Activated naive CD8-positive, alpha-beta T cell treated with anti-CD3 and anti-CD28 coated beads, Interleukin-2, amount 10 ng/mL, durations not matched to agents 7 days and 5 days (primary cell): ENCODE measurements around the gene OGFR. TPM values are rescaled to one million over a fixed set of nuclear protein-coding genes. Genes with fewer than 3 reads are reported as not detected.

Experiments
- ATAC-seq: fragments of 150-1000 bp; cut with Tn5 transposase; one replicate; pipeline ENCODE4 v1.10.0; 2021; ENCODE audit warnings: low read depth, moderate library complexity
- POLR2A ChIA-PET: fragments of 350-600 bp; sonication (Branson Sonifier 250); formaldehyde crosslinking; loops from one replicate; lab custom pipeline; 2021; ENCODE audit warnings: antibody characterized with exemption; lab: Charles Lee
- DNase-seq: peaks from one replicate; pipeline ENCODE4 v3.0.0; 2021
- H3K27ac Mint-ChIP-seq: one replicate; pipeline ENCODE4 v1.8.0; 2022; ENCODE audit warnings: mild to moderate bottlenecking, mixed read lengths
- H3K27me3 Mint-ChIP-seq: one replicate; pipeline ENCODE4 v1.8.0; 2022; ENCODE audit warnings: mild to moderate bottlenecking, moderate library complexity, mixed read lengths
- H3K36me3 Mint-ChIP-seq: one replicate; pipeline ENCODE4 v1.8.0; 2021; ENCODE audit warnings: mild to moderate bottlenecking, mixed read lengths
- H3K4me1 Mint-ChIP-seq: one replicate; pipeline ENCODE4 v1.8.0; 2021; ENCODE audit warnings: mixed read lengths
- H3K4me3 Mint-ChIP-seq: one replicate; pipeline ENCODE4 v1.8.0; 2022; ENCODE audit warnings: mild to moderate bottlenecking, moderate library complexity, mixed read lengths
- H3K9me3 Mint-ChIP-seq: one replicate; pipeline ENCODE4 v1.8.0; 2021; ENCODE audit warnings: mixed read lengths
- total RNA-seq, 2 experiments: library from RNA; stranded (reverse); gene quantifications; one replicate each; pipeline ENCODE4 v1.2.3, GENCODE V29; 2021

OGFR gene
- total RNA-seq, 2 experiments from 2014 or later, result 80.8 to 81.1 TPM

DNA sequence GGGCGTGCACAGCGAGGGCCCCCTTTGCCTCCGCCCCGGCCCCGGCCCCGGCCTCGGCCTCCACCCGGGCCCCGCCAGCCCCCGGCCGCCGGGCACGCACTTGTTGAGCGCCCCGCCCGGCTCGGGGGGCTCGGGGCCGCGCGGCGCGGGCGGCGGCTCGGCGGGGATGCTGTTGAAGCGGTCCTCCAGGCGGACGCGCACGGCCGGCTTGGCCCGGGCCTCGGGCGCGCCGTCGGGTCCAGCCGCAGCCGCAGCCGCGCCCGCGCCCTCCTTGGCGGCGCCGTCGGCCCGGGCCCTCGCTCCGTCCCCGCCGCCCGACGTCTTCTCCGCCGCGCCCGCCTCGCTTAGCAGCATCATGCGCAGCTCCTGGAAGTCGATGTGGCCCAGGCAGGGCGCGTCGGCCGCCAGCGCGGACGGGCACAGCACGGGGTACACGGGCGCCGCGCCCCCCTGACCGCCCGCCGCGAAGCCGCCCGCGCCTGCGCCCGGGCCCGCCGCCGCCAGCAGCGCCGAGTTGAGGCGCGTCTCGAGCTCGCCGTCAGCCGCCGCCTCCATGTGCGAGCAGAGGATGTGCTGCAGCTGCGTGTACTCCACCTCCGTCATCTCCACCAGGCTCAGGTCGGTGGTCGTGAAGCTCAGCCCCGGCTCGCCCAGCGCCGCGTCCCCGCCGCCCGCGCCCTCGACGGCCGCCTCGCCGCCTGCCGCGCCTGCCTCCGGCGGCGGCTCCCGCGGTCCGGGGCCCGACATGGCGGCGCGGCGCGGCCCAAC is 56.5 kb downstream of the OGFR start:
- peaks cover 18% of the 10 kb centered on the region for H3K27me3 Mint-ChIP-seq
- H3K4me3 Mint-ChIP-seq, result peak overlapping the region; percentile 37
- peaks cover 6% of the 10 kb centered on the region for H3K36me3 Mint-ChIP-seq
- H3K9me3 Mint-ChIP-seq, result no peaks in the 10 kb centered on the region
- POLR2A ChIA-PET, result interaction anchor here (0.9 to 1.5 kb wide), 4 partner anchors 26 to 67 kb away, joined by 3 to 4 read pairs (median 4); partner anchors contain the start of gene DIDO1
- H3K4me1 Mint-ChIP-seq, result peaks cover 13% of the 10 kb centered on the region
- H3K27ac Mint-ChIP-seq, result no peak overlapping the region
- ATAC-seq (peak; percentile 40), DNase-seq (peak; percentile 50)

DNA sequence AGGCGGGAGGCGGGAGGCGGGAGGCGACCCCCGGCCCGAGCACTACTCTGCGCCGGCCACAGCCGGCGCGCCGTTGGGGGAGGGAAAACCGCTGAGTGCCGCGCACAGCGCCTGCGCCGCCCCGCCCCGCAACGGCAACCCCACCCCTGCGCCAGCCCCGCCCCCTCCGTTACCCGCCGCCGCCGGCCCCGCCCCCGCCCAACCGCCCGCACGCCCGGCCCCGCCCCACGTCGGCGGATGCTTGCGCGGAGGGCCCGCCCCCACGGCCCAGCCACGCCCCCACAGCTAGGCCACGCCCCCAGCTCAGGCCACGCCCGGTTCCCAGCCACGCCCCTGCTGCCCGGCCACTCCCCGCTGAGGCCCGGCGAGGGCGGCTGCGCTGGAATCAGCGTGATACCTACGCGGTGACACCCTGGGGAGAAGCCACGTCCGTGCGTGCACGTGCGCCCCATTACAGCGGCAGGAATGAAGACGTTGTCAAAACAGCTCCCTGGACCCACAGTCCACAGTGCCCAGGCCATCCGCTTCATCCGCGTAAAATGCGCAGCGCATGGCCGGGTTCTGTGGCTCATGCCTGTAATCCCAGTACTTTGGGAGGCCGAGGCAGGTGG is 57.2 kb downstream of the OGFR start, which contains the start of gene TCFL5:
Gene TCFL5, minus strand, starts transcription at position 97 of the 611 bp plus-strand sequence. CDS start 152 bp downstream, outside the sequence.
- ATAC-seq, result peak; percentile 83
- peaks cover 5% of the 10 kb centered on the region for H3K36me3 Mint-ChIP-seq
- DNase-seq, result peak; percentile 99
- H3K4me3 Mint-ChIP-seq, result peak within 1 kb of the TSS; percentile 64
- peaks cover 18% of the 10 kb centered on the region for H3K27me3 Mint-ChIP-seq
- POLR2A ChIA-PET, result interaction anchor here (0.7 to 1.5 kb wide), 6 partner anchors 25 to 439 kb away, joined by 3 to 5 read pairs (median 4); partner anchors contain the start of gene DIDO1
- H3K27ac Mint-ChIP-seq, result peak within 1 kb of the TSS; percentile 36
- no peaks in the 10 kb centered on the region for H3K9me3 Mint-ChIP-seq
- peaks cover 13% of the 10 kb centered on the region for H3K4me1 Mint-ChIP-seq

Other genes with a start within 250 kb of the OGFR start
- 10 to 100 TPM; 57.5 to 61.9 TPM for gene SLCO4A1, start 162.3 kb upstream of the OGFR start, total RNA-seq
- gene NTSR1, start 96.0 kb upstream of the OGFR start, total RNA-seq, result under 1 TPM; 0.33 to 0.37 TPM
- gene MRGBP, start 8.4 kb upstream of the OGFR start, total RNA-seq, result 10 to 100 TPM; 17.9 to 18.9 TPM
- gene COL9A3, start 12.2 kb downstream of the OGFR start, total RNA-seq, result under 1 TPM; 0.42 to 0.82 TPM
- gene TCFL5, start 57.0 kb downstream of the OGFR start, total RNA-seq, result 10 to 100 TPM in 1 of 2 experiments, 1 to 10 TPM in 1; 9.3 to 10.1 TPM
- 100 to 1,000 TPM; 100 to 104 TPM for gene DIDO1, start 121.7 kb downstream of the OGFR start, total RNA-seq
- 10 to 100 TPM; 42.1 to 43.0 TPM for gene GID8, start 133.3 kb downstream of the OGFR start, total RNA-seq
- gene SLC17A9, start 147.9 kb downstream of the OGFR start, total RNA-seq, result 10 to 100 TPM; 40.9 to 43.5 TPM
- not detected for gene BHLHE23, start 202.1 kb downstream of the OGFR start, total RNA-seq